ENCODE data around the gene LRRC8D.

Gene LRRC8D

GRCh38 chr1:89949991-89950624 lies 129.3 kb downstream of the LRRC8D start:
- no peak for TF ChIP-seq CTCF (conservative IDR thresholded peaks at IDR 0.05)
- no peak overlapping the region for H3K27ac ChIP-seq

- H3K27ac ChIP-seq = no peak overlapping the region
- TF ChIP-seq CTCF (conservative IDR thresholded peaks at IDR 0.05) = no peak
These were observed 129.9 kb downstream of the LRRC8D start for GRCh38 chr1:89950703-89951102.

GRCh38 chr1:89951766-89952604 lies 131.2 kb downstream of the LRRC8D start:
- TF ChIP-seq CTCF (conservative IDR thresholded peaks at IDR 0.05) = no peak
- no peak overlapping the region for H3K27ac ChIP-seq

GRCh38 chr1:89952605-89953130 lies 131.8 kb downstream of the LRRC8D start:
- TF ChIP-seq CTCF (conservative IDR thresholded peaks at IDR 0.05) = no peak
- no peak overlapping the region for H3K27ac ChIP-seq

GRCh38 chr1:89953131-89953626 lies 132.3 kb downstream of the LRRC8D start:
- TF ChIP-seq CTCF (conservative IDR thresholded peaks at IDR 0.05) = no peak
- no peak overlapping the region for H3K27ac ChIP-seq

GRCh38 chr1:89953929-89954328 lies 133.1 kb downstream of the LRRC8D start:
- H3K27ac ChIP-seq = no peak overlapping the region
- no peak for TF ChIP-seq CTCF (conservative IDR thresholded peaks at IDR 0.05)

GRCh38 chr1:89954401-89954800 lies 133.6 kb downstream of the LRRC8D start:
- no peak overlapping the region for H3K27ac ChIP-seq
- TF ChIP-seq CTCF (conservative IDR thresholded peaks at IDR 0.05) = no peak
